Colonic mucosa (tissue), 4 donors: ENCODE measurements around the gene UGT1A3. TPM values are rescaled to one million over a fixed set of nuclear protein-coding genes. Genes with fewer than 3 reads are reported as not detected.

Source experiments
- DNase-seq: peaks from one replicate; pipeline ENCODE4 v3.0.0-alpha.2; 2020
- H3K27ac ChIP-seq: fragments of 200-600 bp; one replicate; pipeline ENCODE4 v1.8.0; 2021
- H3K27me3 ChIP-seq: fragments of 200-600 bp; one replicate; pipeline ENCODE4 v1.8.0; 2021
- H3K36me3 ChIP-seq: fragments of 200-600 bp; one replicate; pipeline ENCODE4 v1.8.0; 2021
- H3K4me1 ChIP-seq: fragments of 200-600 bp; one replicate; pipeline ENCODE4 v1.8.0; 2021; ENCODE audit warnings: mild to moderate bottlenecking
- H3K4me3 ChIP-seq: fragments of 200-600 bp; one replicate; pipeline ENCODE4 v1.8.0; 2021
- H3K9ac ChIP-seq, 2 donors: one replicate each; pipeline ENCODE4 v1.7.0; 2013; ENCODE audit warnings: control low read depth in 2 of 2, low read depth in 2 of 2, low read length in 2 of 2
- H3K9me3 ChIP-seq: fragments of 200-600 bp; one replicate; pipeline ENCODE4 v1.8.0; 2021
- intact Hi-C: fragments of 100-400 bp; cut with DNase I; formaldehyde crosslinking; loops from one replicate; pipeline ENCODE4 v1.14.1; 2022
- total RNA-seq, 2 donors: library from RNA; stranded (reverse); fragmentation: NEBNext Ultra II Directional in 1 of 2; extraction: Animal tissue kit (Norgen Biotek cat#: 25700) in 1 of 2; gene quantifications; one replicate each; pipeline ENCODE4 v1.2.1, GENCODE V29; 2021
- TF ChIP-seq, protein P1 (sequence below): fragments of 200-600 bp; IDR thresholded peaks from one replicate; pipeline ENCODE4 v1.8.0; 2022; ENCODE audit warnings: antibody characterized with exemption, mild to moderate bottlenecking
- donor health status: healthy.
- donor health status: DM: no; HTN: no; CAD: no.
- donor health status: DM: no; HTN: no; CAD: no.

UGT1A3 gene
- total RNA-seq, 2 donors from 2014 or later: 1.0 to 1.9 TPM

DNA sequence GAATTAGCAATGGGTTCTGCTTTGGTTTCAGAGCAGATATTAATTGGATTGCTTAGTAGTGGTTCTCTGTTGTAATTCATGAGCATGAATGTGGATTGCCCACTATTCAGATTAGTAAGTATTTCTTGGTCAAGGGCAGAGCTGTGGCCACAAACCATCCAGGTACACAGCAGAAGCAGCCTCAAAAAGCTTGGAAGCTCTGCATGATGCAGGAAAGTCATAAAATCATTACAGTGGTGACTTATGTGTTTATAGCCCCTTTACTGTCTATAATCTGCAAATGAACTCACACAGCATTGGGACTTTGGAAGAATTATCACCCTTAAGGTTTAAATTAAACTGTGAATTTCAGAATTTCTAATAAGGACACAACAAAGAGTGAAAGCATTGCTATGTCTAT is 29.3 kb downstream of the UGT1A3 start:
- H3K27me3 ChIP-seq: no peaks in the 10 kb centered on the region
- H3K4me3 ChIP-seq: no peak overlapping the region
- no peak overlapping the region for H3K27ac ChIP-seq
- no peaks in the 10 kb centered on the region for H3K9me3 ChIP-seq
- intact Hi-C loops: no loop called here
- TF ChIP-seq, protein P1, sequence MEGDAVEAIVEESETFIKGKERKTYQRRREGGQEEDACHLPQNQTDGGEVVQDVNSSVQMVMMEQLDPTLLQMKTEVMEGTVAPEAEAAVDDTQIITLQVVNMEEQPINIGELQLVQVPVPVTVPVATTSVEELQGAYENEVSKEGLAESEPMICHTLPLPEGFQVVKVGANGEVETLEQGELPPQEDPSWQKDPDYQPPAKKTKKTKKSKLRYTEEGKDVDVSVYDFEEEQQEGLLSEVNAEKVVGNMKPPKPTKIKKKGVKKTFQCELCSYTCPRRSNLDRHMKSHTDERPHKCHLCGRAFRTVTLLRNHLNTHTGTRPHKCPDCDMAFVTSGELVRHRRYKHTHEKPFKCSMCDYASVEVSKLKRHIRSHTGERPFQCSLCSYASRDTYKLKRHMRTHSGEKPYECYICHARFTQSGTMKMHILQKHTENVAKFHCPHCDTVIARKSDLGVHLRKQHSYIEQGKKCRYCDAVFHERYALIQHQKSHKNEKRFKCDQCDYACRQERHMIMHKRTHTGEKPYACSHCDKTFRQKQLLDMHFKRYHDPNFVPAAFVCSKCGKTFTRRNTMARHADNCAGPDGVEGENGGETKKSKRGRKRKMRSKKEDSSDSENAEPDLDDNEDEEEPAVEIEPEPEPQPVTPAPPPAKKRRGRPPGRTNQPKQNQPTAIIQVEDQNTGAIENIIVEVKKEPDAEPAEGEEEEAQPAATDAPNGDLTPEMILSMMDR: no peak
- no peaks in the 10 kb centered on the region for H3K4me1 ChIP-seq
- no peaks in the 10 kb centered on the region for H3K36me3 ChIP-seq
- DNase-seq: no peak
- H3K9ac ChIP-seq: no peak overlapping the region

DNA sequence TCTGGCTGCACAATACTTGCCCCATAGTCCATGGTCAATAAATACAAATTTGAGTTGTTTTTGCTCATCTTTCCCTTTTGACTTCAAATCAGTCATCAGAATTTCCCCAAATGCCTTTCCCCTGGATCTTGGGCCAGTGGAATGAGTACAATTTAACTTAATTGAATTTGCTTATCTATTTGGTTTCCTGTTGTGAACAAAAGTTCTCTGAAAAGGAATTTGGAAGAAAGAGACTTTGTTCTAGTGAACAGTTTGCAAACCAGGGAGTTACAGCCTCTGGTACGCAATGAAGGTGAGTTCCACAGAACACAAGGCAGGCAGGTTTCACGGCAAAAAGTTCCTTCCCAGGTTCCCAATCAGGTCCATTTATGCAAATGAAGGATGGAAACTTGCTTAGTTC is 30.0 kb downstream of the UGT1A3 start:
- TF ChIP-seq, protein P1: no peak
- Histone ChIP-seq H3K36me3 (no peaks in the 10 kb centered on the region), H3K27me3 (no peaks in the 10 kb centered on the region), H3K9me3 (no peaks in the 10 kb centered on the region), H3K4me1 (no peaks in the 10 kb centered on the region), H3K9ac (no peak overlapping the region), H3K4me3 (no peak overlapping the region), H3K27ac (no peak overlapping the region)
- intact Hi-C loops: no loop called here
- no peak for DNase-seq

DNA sequence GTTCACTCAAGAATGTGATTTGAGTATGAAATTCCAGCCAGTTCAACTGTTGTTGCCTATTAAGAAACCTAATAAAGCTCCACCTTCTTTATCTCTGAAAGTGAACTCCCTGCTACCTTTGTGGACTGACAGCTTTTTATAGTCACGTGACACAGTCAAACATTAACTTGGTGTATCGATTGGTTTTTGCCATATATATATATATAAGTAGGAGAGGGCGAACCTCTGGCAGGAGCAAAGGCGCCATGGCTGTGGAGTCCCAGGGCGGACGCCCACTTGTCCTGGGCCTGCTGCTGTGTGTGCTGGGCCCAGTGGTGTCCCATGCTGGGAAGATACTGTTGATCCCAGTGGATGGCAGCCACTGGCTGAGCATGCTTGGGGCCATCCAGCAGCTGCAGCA is 31.2 kb downstream of the UGT1A3 start, which contains the start of gene UGT1A1:
Gene UGT1A1, plus strand, starts transcription at position 228 of the 400 bp plus-strand sequence. Its CDS starts 18 bp downstream, at position 246.
- Histone ChIP-seq H3K27me3 (no peaks in the 10 kb centered on the region), H3K9me3 (no peaks in the 10 kb centered on the region), H3K4me3 (no peak within 1 kb of the TSS), H3K27ac (no peak within 1 kb of the TSS), H3K4me1 (no peaks in the 10 kb centered on the region), H3K36me3 (no peaks in the 10 kb centered on the region), H3K9ac (no peak within 1 kb of the TSS)
- DNase-seq: no peak
- intact Hi-C loops: no loop called here
- TF ChIP-seq, protein P1: no peak

DNA sequence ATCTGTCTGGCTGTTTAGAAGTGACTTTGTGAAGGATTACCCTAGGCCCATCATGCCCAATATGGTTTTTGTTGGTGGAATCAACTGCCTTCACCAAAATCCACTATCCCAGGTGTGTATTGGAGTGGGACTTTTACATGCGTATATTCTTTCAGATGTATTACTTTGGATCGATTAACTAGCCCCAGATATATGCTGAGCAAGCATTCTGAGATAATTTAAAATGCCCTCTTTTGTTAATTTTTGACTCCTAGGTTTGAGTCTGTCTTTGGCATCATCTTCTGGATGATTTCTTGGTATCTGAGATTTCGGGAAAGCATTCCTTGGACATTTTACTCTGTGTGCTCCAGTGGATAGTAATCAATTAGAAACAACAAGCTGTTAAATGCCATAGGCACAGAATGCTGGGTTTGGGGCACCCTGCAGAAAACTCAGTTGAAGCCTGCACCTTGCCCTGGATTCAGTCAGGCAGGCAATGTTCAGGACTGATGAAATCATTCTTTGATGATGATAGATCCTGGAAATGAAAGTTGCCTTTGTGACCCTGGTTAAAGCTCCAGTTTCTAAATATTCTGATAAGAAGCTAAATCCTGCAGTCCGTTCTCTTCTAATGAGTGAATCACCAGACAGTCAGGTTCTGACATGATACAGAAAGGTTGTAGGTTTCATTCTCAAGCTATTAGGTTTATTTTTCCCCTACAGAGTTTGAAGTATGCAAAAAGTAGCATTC is 32.4 kb downstream of the UGT1A3 start:
- TF ChIP-seq, protein P1: no peak
- H3K27ac ChIP-seq: no peak overlapping the region
- H3K27me3 ChIP-seq: no peaks in the 10 kb centered on the region
- H3K9ac ChIP-seq: no peak overlapping the region
- no peaks in the 10 kb centered on the region for H3K4me1 ChIP-seq
- no peaks in the 10 kb centered on the region for H3K36me3 ChIP-seq
- no peak overlapping the region for H3K4me3 ChIP-seq
- intact Hi-C loops: no loop called here
- no peaks in the 10 kb centered on the region for H3K9me3 ChIP-seq
- no peak for DNase-seq

DNA sequence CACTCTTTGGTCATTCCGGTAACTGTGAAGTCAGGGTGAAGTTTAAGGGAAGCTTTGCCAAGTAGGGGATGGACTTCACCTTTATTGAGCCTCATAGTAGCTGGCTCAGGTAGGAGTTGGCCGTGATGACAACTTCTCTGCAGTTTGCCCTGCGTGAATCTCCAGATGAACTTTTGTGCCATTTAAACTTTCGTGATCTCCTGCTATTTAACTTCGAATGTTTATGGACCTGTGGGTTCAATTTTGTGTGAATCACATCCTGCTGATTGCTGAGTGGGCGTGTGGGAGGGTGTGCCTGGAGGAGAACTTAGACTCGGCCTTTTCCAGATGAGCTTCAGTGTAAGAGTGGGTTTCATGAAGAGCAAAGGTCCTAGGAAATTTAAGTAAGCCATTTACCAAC is 35.4 kb downstream of the UGT1A3 start:
- Histone ChIP-seq H3K9ac (no peak overlapping the region), H3K4me1 (no peaks in the 10 kb centered on the region), H3K36me3 (no peaks in the 10 kb centered on the region), H3K27me3 (no peaks in the 10 kb centered on the region), H3K9me3 (no peaks in the 10 kb centered on the region), H3K27ac (no peak overlapping the region), H3K4me3 (no peak overlapping the region)
- DNase-seq: peak; percentile 27
- intact Hi-C loops: no loop called here
- TF ChIP-seq, protein P1: no peak
